HCT116 (cell line): ENCODE results near the gene NRAP. TPM values are rescaled to one million over a fixed set of nuclear protein-coding genes. Genes with fewer than 3 reads are reported as not detected.

Experiments used
- ATAC-seq: fragments of 200-7000 bp; cut with Tn5 transposase; 2 replicates; pipeline ENCODE4 v1.9.1; 2020; ENCODE audit warnings: mild to moderate bottlenecking, moderate library complexity
- BruUV-seq: library from RNA; stranded (reverse); fragments of 400-500 nt; replicated peaks from 2 replicates; lab custom pipeline; 2021; lab: Mats Ljungman, UMichigan
- CTCF ChIA-PET: fragments of 300-600 bp; sonication (Branson Sonifier 250); formaldehyde crosslinking; loops from one replicate; lab custom pipeline; 2021; ENCODE audit warnings: antibody characterized with exemption; lab: Charles Lee
- POLR2A ChIA-PET: fragments of 300-600, 350-600 bp; sonication (Branson Sonifier 250); formaldehyde crosslinking; loops from one replicate; lab custom pipeline; 2021; ENCODE audit warnings: antibody characterized with exemption; lab: Charles Lee
- RAD21 ChIA-PET, 2 experiments: fragments of 300-600 bp; sonication (Branson Sonifier 250); formaldehyde crosslinking; loops; one replicate each; lab custom pipeline; 2023; ENCODE audit warnings: low total read pairs in 2 of 2; ENCODE audit not compliant: uncharacterized antibody in 2 of 2, unreplicated experiment in 2 of 2, low non-redundant PET in 1 of 2; lab: Charles Lee
- DNase-seq: peaks from one replicate; pipeline ENCODE4 v3.0.0-alpha.2; 2010; ENCODE audit warnings: low read depth, low spot score
- H2AFZ ChIP-seq: fragments of 200-600 bp; shearing (Covaris generic), sonication (generic); 2 replicates; pipeline ENCODE4 v1.6.1; 2017; ENCODE audit warnings: low read depth, mixed run types, mixed read lengths, antibody characterized with exemption, low read length; ENCODE audit not compliant: poor library complexity, severe bottlenecking
- H3K27ac ChIP-seq: 2 replicates; pipeline ENCODE4 v1.5.1; 2012; ENCODE audit warnings: low read depth, low read length
- H3K27me3 ChIP-seq: fragments of 200-600 bp; sonication (generic); 2 replicates; pipeline ENCODE4 v1.6.1; 2016; ENCODE audit warnings: mixed run types, low read length, mixed read lengths; ENCODE audit not compliant: insufficient read depth
- H3K36me3 ChIP-seq, 2 experiments: fragments of 200-500 bp in 1 of 2; fragments of 200-600 bp in 1 of 2; sonication (Bioruptor generic) in 1 of 2; sonication (generic) in 1 of 2; 2 replicates each; pipeline versions ENCODE4 v1.5.1 to v1.6.1; 2014 to 2016; ENCODE audit warnings: low read length in 2 of 2, inconsistent platforms in 1 of 2, mixed read lengths in 1 of 2, mixed run types in 1 of 2; ENCODE audit not compliant: insufficient read depth in 2 of 2, control insufficient read depth in 1 of 2
- H3K4me1 ChIP-seq, 2 experiments: fragments of 200-600 bp in 1 of 2; sonication (generic) in 1 of 2; 2 replicates each; pipeline versions ENCODE4 v1.5.1 to v1.6.1; 2012 to 2017; ENCODE audit warnings: low read length in 2 of 2, inconsistent platforms in 1 of 2, mild to moderate bottlenecking in 1 of 2, mixed read lengths in 1 of 2, mixed run types in 1 of 2, moderate library complexity in 1 of 2; ENCODE audit not compliant: insufficient read depth in 2 of 2, control insufficient read depth in 1 of 2
- H3K4me2 ChIP-seq: fragments of 200-600 bp; sonication (generic); 2 replicates; pipeline ENCODE4 v1.6.1; 2017; ENCODE audit warnings: mixed run types, low read length, mixed read lengths
- H3K4me3 ChIP-seq, 2 experiments: fragments of 200-600 bp in 1 of 2; sonication (generic) in 1 of 2; replicated peaks in 1 of 2; 2 replicates each; pipeline ENCODE4 v1.5.1; 2011 to 2016; ENCODE audit warnings: low read length in 2 of 2, control low read depth in 1 of 2, low read depth in 1 of 2, mild to moderate bottlenecking in 1 of 2, mixed read lengths in 1 of 2, mixed run types in 1 of 2
- H3K79me2 ChIP-seq: fragments of 200-600 bp; sonication (generic); 2 replicates; pipeline ENCODE4 v1.6.1; 2017; ENCODE audit warnings: mild to moderate bottlenecking, mixed run types, low read length, moderate library complexity, mixed read lengths; ENCODE audit not compliant: insufficient read depth
- H3K9ac ChIP-seq: fragments of 200-600 bp; sonication (generic); 2 replicates; pipeline ENCODE4 v1.6.1; 2016; ENCODE audit warnings: low read length, mixed read lengths
- H3K9me2 ChIP-seq: fragments of 200-600 bp; sonication (generic), shearing (Covaris generic); 2 replicates; pipeline ENCODE4 v1.6.1; 2017; ENCODE audit warnings: mixed run types, mild to moderate bottlenecking, moderate library complexity; ENCODE audit not compliant: insufficient read depth
- H3K9me3 ChIP-seq, 2 experiments: fragments of 200-500 bp in 1 of 2; fragments of 200-600 bp in 1 of 2; sonication (Bioruptor generic) in 1 of 2; sonication (generic) in 1 of 2; 2 replicates each; pipeline ENCODE4 v1.6.1; 2014 to 2017; ENCODE audit warnings: low read length in 2 of 2, mixed read lengths in 2 of 2, inconsistent platforms in 1 of 2, low read depth in 1 of 2, mild to moderate bottlenecking in 1 of 2, mixed run types in 1 of 2, moderate library complexity in 1 of 2; ENCODE audit not compliant: control insufficient read depth in 1 of 2, insufficient read depth in 1 of 2
- H4K20me1 ChIP-seq: fragments of 200-600 bp; sonication (generic), shearing (Covaris generic); 2 replicates; pipeline ENCODE4 v1.6.1; 2017; ENCODE audit warnings: mixed run types, mild to moderate bottlenecking, moderate library complexity; ENCODE audit not compliant: insufficient read depth
- ATF3 ChIP-seq: IDR thresholded peaks from 2 replicates; pipeline ENCODE4 v1.6.1; 2012
- ELF1 ChIP-seq: IDR thresholded peaks from 2 replicates; pipeline ENCODE4 v1.6.1; 2012; ENCODE audit warnings: low read depth, borderline replicate concordance
- EZH2 ChIP-seq: fragments of 200-600 bp; sonication (generic); IDR thresholded peaks from 2 replicates; pipeline ENCODE4 v1.6.1; 2017; ENCODE audit warnings: antibody characterized with exemption, mixed run types
- EZH2phosphoT487 ChIP-seq: fragments of 200-600 bp; IDR thresholded peaks from 2 replicates; pipeline ENCODE4 v1.6.1; 2018; ENCODE audit warnings: antibody characterized with exemption, borderline replicate concordance
- JUND ChIP-seq: IDR thresholded peaks from 2 replicates; pipeline ENCODE4 v1.6.1; 2012
- MAX ChIP-seq: IDR thresholded peaks from 2 replicates; pipeline ENCODE4 v1.6.1; 2012
- POLR2AphosphoS5 ChIP-seq: IDR thresholded peaks from 2 replicates; pipeline ENCODE4 v1.6.1; 2011; ENCODE audit warnings: mild to moderate bottlenecking, low read depth, low read length, moderate library complexity
- RAD21 ChIP-seq: IDR thresholded peaks from 2 replicates; pipeline ENCODE4 v1.6.1; 2012; ENCODE audit warnings: low read depth, mild to moderate bottlenecking
- SRF ChIP-seq: IDR thresholded peaks from 2 replicates; pipeline ENCODE4 v1.6.1; 2012; ENCODE audit warnings: low read depth
- YY1 ChIP-seq: IDR thresholded peaks from 2 replicates; pipeline ENCODE4 v1.6.1; 2011; ENCODE audit warnings: low read length, low read depth, moderate library complexity, mild to moderate bottlenecking; ENCODE audit not compliant: insufficient replicate concordance; ENCODE audit errors: extremely low read depth
- ZBTB33 ChIP-seq: IDR thresholded peaks from 2 replicates; pipeline ENCODE4 v1.6.1; 2011; ENCODE audit warnings: mild to moderate bottlenecking, low read length, moderate library complexity; ENCODE audit not compliant: insufficient replicate concordance; ENCODE audit errors: extremely low read depth
- ZFX ChIP-seq: fragments of 450-650 bp; IDR thresholded peaks from 2 replicates; pipeline ENCODE4 v1.6.1; 2017
- intact Hi-C: fragments of 100-400 bp; cut with micrococcal nuclease; formaldehyde crosslinking; loops from 2 replicates; pipeline ENCODE4 v1.10.0; 2022
- total RNA-seq: library from RNA; stranded (reverse); gene quantifications from one replicate; pipeline ENCODE4 v1.2.1, GENCODE V29; 2021; ENCODE audit not compliant: unreplicated experiment

NRAP gene
- total RNA-seq, 1 experiment from 2014 or later: not detected

GRCh38 chr10:113560071-113560470 lies 103.8 kb downstream of the NRAP start (continued):
- TF ChIP-seq ZBTB33: no peak

GRCh38 chr10:113557903-113558321 lies 105.9 kb downstream of the NRAP start:
- H3K4me3 ChIP-seq: no peak overlapping the region
- intact Hi-C loops: no loop called here

GRCh38 chr10:113557424-113557862 lies 106.4 kb downstream of the NRAP start:
- RAD21 ChIA-PET: no interaction called here
- Histone ChIP-seq H2AFZ (no peak overlapping the region), H3K27me3 (0 out of 2 replicates have a peak, but pooled peaks cover 8% of the 10 kb centered on the region), H3K27ac (no peak overlapping the region), H3K4me2 (no peak overlapping the region), H3K9me3 (no peaks in the 10 kb centered on the region), H3K79me2 (no peaks in the 10 kb centered on the region), H3K9me2 (no peaks in the 10 kb centered on the region), H3K4me3 (no peak overlapping the region), H4K20me1 (no peaks in the 10 kb centered on the region), H3K4me1 (no peaks in the 10 kb centered on the region), H3K9ac (no peak overlapping the region), H3K36me3 (no peaks in the 10 kb centered on the region)
- POLR2A ChIA-PET: no interaction called here
- DNase-seq (no peak), ATAC-seq (no peak)
- intact Hi-C loops: no loop called here
- BruUV-seq: no TSS peak
- CTCF ChIA-PET: no interaction called here
- TF ChIP-seq ELF1 (no peak), POLR2AphosphoS5 (no peak), ZFX (no peak), EZH2 (no peak), EZH2phosphoT487 (no peak), SRF (no peak), YY1 (no peak), MAX (no peak), ATF3 (no peak), RAD21 (no peak), JUND (no peak), ZBTB33 (no peak)

More at GRCh38 chr10:113557903-113558321, 105.9 kb downstream of the NRAP start:
- no peak overlapping the region for H3K27ac ChIP-seq
- ChIA-PET POLR2A (no interaction called here), CTCF (no interaction called here), RAD21 (no interaction called here)
- DNase-seq: no peak
- H3K27me3 ChIP-seq: 0 out of 2 replicates have a peak, but pooled peaks cover 8% of the 10 kb centered on the region
- no peak overlapping the region for H2AFZ ChIP-seq
- ATAC-seq: no peak
- H3K79me2 ChIP-seq: no peaks in the 10 kb centered on the region
- no peaks in the 10 kb centered on the region for H3K9me3 ChIP-seq
- no TSS peak for BruUV-seq
- no peak overlapping the region for H3K4me2 ChIP-seq
- H3K9ac ChIP-seq: no peak overlapping the region
- TF ChIP-seq EZH2phosphoT487: no peak
- H3K36me3 ChIP-seq: no peaks in the 10 kb centered on the region
- H4K20me1 ChIP-seq: no peaks in the 10 kb centered on the region
- H3K9me2 ChIP-seq: no peaks in the 10 kb centered on the region
- peaks cover 0 to 1% of the 10 kb centered on the region in 2 experiments; a peak in 2 of 4 replicates for H3K4me1 ChIP-seq
